ENCODE data around the gene CDKAL1.
"Not testable (repeated sequence)": the region's sequence is repeated elsewhere in the genome, so short reads cannot be mapped to it uniquely, and the experiment has no call there.

The CDKAL1 gene

DNA sequence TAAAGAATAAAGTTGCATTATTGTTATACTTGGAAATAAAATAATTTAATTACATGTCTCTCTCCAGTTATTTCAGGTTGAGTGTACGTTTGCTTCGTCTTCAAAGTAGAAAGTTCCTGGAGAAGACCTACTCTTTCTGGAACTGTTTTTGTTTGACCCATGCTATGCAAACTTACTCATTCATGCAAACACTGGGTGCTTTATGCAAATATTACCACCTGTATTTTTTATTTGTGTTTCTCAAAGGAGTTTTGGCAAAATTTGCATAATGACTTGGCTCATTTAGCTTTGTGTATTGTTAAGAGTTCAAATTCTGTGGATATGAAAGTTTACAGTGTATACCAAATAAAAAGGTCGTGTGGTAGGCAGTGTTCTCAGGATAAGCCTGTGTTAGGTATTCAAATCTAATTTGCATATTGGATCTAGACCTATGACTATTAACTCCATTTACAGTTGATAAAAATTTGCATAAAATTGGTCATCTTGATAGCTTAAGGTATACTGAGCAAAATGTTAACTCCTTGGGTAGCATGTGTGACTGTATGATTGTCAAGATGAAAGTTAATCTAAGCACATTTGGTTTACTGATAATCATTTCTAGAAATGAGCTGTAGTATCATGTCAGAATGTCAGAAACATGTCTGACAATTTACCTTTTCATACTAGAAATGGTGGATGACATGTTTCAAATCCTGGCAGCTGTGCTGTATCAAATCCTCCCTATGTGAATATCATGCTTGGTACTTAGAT, 65.2 kb downstream of the CDKAL1 start:
- DNase-seq: no peak

DNA sequence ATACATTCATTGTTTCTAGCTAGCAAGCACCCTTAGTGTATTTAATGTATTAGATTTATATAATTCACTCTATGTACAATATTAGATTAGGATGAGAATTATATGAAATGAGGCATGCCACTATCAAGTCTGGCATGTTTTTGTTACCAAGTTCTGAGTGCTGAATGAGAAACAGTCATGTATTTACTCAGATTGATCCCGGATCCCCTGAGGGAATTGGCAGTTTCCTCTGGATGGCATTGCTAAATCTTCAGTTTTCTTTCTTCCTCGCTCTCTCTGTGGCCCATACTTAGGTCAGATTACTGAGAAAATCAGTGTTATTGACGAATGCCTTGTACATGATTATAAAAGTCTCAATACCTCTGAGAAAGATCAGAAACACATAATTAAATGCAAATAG, 66.6 kb downstream of the CDKAL1 start:
- DNase-seq: no peak

DNA sequence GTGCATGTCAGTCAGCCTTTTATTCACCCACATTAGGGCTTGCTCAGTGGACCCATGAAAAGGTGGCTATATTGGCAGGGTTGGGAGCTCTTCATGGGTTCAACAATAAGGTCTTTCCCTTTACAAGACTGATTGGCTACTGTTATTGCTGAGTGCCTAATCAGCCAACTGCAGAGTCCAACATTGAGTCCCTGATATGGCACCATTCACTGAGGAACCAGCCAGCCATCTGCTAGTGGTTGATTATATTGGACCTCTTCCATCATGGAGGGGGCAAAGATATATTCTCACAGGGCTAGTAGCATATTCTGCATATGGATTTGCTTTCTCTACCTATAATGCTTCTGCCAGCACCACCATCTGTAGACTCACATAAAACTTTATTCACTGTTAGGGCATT, 69.9 kb downstream of the CDKAL1 start:
- no peak for DNase-seq

DNA sequence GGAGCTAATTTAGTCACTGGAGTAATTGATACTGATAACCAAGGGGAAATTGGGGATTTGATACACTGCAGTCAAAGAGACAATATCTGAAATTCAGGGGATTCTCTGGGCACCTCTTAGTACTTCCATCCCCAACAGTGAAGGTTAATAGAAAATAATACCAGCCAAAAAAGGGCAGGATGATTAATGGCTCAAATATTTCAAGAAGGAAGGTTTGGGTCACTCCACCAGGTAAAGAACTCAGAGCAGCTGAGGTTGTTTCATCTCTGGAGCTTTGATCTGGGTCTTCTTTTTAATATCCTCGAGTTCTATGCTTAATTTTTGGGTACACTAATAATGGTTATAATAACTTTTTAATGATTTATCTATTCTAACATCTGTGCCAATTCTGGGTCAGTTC, 70.8 kb downstream of the CDKAL1 start:
- no peak for DNase-seq

DNA sequence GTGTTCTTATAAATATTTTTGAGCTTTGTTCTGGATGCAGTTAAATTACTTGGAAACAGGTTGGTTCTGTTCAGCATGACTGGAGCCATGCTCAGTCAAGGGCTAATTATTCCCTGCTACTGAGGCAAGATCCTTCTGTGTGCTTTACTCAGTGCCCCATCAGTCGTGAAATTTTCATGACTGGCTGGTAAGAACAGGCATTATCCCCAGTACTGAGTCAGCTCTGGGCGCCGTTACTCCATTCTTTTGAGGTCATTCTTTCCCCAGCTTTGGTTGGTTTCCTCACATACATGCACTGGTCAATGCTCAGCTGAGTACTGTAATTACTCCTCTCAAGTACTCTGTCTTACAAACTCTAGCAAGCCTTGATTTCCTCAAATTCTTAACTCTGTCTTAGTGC, 71.3 kb downstream of the CDKAL1 start:
- DNase-seq: no peak

DNA sequence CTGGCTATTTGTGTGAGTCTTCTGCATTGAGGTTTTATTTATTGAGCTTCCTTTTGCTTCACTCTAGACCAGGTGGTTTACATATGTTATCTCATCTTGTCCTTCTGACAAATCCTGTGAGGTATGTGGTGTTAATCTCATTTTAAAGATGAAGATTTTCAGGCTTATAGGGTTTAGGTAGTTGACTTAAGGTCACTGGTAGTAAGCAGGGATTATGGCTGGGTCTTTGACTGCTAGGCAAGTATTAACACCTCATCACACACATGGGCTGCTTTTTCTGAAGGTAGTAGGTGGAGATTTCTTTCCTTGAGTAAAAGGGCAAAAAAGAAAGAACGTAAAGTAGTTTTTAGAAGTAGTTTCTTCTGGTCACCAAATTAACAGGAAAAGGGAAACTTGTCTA, 72.6 kb downstream of the CDKAL1 start:
- no peak for DNase-seq

DNA sequence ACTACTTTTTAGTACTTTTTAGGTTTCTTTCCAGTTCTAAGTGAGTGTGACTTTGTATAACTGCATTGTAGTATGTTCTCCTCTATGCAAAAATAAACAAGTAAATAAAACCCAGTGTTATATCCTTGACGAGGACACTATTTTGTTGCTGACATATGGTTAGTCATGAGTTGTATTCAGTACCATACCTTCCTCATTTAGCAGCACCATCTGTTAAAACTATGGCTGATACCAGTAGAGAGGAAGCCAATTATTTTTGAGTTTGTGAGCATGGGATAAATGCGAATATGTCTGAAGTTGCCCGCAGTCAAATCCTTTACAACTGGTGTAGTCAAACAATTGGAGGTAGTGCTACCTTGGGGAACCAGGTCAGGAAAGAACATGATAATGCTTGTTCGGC, 74.1 kb downstream of the CDKAL1 start:
- DNase-seq: no peak

DNA sequence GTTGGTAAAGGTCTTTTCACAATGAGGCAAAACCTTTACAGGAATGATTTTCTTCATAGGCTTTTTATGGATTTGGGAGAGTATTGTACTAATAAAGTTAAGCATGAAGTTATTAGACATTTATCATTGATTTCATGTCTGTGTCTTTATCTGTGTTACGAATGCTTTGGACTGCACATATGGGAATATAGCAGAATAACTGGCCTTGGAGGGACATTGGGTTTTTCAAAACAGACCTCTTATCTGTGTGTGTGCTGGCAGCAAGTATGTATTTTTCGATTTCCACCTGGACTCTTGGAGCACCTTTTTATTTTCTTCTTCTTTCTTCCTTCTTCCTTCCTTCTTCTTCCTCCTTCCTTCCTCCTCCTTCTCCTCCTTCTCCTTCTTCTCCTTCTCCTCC, 74.6 kb downstream of the CDKAL1 start:
- no peak for DNase-seq

DNA sequence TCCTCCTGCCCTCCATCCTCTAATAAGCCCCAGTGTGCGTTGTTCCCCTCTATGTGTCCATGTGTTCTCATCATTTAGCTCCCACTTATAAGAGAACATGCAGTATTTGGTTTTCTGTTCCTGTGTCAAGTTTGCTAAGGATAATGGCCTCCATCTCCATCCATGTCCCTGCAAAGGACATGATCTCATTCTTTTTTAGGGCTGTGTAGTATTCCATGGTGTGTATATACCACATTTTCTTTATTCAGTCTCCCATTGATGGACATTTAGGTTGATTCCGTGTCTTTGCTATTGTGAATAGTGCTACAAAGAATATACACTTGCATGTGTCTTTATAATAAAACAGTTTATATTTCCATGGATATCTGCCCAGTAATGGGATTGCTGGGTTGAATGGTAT, 75.7 kb downstream of the CDKAL1 start:
- DNase-seq: not testable (repeated sequence)

DNA sequence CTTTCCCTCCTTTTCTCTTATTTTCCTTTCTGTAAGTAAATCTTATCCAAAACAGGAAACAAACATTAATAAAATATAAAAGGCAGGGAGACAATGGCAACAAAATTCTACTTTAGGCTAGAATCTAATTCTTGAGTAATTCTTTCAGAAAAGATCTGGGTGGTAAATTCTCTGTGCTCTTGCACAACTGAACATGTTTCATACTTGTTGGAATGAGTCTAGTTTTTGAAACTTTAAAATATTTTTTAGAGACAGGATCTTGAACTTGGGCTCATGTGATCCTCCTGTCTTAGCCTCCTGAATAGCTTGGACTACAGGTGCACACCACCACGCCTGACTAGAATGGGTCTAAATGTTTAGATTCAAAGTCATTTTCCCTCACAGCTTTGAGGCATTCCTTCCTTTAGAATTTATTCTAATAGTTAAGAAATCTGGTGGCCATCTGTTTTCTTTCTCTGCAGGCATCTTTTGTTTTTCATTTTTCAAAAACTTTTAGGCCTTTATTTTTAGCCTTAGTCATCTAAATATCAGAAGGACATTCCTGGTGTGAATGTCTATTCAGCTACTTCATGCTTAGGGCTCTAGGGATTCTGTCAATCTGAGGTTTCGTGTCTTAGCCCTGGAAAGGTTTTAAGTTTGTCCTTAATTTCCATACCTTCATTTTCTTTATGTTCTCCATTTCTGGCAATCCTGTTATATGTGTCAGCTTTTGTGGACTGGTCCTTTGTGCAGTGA, 76.5 kb downstream of the CDKAL1 start:
- DNase-seq: no peak

DNA sequence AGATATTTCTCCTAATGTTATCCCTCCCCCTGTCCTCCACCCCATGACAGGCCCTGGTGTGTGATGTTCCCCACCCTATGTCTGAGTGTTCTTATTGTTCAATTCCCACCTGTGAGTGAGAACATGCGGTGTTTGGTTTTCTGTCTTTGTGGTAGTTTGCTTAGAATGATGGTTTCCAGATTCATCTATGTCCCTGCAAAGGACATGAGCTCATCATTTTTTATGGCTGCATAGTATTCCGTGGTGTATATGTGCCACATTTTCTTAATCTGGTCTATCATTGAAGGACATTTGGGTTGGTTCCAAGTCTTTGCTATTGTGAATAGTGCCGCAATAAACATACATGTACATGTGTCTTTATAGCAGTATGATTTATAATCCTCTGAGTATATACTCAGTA, 83.3 kb downstream of the CDKAL1 start:
- not testable (repeated sequence) for DNase-seq

DNA sequence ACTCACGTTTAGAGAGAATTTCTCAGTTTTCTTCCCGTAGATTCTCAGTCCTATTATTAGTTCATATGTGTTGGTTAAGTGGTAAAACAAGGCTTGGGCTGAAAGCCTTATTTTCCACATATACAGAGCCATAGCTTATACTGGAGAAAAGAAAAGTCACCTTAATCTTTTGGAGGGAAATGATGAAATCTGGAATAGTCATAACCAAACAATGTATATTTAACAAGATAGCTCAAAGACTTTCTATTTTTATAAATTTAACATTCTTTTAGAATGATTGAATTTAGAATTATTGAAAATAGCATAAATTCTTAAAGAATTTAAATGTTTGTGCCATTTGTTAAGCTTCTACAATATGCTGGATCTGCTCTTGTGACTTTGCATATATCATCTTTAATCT, 85.8 kb downstream of the CDKAL1 start:
- DNase-seq: no peak

DNA sequence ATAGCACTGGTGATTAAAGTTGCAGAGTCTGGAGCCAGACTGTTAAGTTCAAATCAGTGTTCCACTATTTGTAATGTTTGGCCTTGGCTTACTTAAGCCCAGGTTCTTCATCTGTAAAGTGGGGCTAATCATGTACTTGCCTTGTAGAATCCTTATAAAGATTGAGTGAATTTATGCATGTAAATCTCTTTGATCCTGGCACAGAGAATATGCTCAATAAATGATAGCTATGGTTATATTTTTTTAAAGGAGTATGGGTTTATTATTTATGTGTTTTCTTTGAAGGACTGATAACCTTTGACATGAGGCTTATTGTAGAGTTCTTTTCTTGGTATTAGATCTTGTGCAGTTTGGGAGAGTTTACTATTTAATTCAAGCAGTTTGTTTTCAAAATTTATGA, 89.5 kb downstream of the CDKAL1 start:
- no peak for DNase-seq

DNA sequence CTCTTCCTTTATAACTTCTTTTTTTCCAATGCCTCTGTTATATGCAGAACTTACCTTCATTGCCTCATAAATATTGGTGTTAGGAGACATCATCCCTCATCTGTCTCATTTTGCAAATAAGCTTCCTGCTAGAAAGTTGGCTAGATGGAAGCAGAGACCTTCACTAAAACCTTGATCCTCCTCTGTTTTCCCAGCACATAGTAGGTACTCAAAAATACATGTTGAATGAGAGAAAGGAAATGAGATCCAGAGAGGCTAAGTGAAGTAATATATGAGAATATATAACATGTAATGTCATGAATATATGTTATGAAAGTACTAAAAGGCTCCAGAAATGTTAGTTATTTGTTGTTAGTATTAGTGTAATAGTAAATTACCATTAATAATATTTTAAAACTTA, 91.9 kb downstream of the CDKAL1 start:
- DNase-seq: no peak

DNA sequence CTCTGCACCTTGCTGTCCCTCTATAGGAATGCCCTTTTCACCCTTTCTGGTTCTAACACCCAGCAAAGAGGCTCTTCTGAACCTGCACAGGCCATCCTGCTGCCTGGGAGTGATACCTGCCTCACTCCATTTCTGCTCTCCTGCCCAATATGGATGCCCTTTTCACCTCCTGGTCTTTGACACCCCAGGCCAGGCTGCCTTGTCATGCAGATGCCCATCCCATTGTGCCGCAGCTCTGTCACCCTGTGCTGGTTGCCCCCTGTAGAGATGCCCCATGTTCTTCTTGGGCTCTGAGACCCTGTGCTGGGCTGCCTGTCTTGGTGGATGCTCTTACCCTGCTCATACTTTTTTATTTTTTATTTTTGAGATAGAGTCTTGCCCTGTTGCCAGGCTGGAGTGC, 95.3 kb downstream of the CDKAL1 start:
- DNase-seq: no peak

DNA sequence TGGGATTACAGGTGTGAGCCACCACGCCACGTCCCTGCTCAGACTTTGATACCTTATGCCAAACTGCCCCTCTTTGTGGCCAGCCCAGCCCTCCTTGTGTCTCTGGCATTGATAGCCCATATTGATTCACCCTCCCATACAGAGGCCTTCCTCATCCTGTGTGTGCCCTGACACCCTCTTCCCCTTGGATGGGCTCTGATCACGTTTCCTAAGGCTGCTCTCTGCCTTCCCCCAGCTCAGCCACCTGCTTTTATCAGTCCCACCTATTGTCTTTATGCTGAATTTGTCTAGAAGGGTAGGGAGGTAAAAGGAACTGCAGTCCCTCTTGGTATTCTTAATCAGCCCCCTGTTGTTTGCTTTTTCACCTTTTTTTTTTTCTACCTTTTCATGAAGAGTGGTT, 95.9 kb downstream of the CDKAL1 start:
- DNase-seq: no peak

DNA sequence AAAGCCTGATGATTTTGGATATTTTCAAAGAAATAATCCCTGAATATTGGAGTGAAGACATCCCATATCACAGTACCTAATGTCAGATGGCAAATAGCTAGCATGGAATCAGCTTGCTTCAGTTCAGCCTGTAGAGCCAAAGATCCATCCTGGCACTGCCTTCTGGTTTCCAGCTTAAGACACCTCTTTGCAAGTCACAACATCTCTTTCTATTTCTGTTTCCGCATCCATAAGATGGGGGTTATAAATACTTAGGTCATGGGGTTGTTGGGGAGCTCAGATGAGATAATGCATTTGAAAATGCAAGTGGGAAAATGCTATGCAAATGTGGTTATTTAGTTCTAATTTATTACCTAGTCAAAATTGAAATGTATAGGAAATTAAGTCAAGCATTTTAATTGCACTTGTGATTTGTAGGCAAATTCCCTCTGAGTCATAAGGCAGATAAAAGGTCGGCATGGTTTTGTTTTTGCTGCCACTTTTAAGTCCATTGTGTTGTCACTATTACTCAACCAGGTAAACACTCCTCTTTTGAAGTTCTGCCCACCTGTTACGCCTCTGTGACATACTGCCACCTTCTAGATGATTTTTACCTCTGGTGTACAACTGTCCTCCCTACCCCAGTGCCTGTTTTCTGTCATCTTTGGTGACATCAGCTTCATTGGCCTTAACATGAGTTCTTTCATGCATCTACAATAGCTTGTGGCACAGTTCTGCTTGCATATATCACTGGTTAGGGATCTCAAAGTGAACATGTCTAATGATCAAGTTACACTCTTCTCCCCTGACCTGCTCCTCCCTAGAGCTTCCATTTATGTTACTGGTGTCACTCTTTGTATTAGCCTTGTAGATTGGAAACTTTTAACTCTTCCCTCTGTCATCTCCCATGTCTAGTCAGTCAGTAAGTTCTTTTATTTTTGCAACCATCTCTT, 96.6 kb downstream of the CDKAL1 start:
- DNase-seq: no peak

DNA sequence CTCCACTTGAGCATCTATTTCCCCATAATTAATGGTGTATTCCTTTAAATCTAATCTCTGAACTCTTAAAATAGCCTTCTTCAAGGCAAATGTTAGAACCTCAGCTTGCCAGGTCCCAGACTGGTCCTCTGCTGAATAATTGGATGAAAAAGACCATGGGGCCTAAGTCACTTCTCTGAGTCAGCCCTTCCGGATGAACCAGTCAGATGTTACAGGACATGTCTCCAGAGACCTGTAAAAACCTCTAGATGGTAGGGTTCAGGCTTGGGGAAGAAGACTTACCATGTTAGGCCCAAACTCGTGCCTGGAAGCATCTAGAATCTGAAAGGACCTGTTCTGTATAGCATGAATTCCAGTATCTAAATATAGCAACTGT, 97.3 kb downstream of the CDKAL1 start:
- no peak for DNase-seq

DNA sequence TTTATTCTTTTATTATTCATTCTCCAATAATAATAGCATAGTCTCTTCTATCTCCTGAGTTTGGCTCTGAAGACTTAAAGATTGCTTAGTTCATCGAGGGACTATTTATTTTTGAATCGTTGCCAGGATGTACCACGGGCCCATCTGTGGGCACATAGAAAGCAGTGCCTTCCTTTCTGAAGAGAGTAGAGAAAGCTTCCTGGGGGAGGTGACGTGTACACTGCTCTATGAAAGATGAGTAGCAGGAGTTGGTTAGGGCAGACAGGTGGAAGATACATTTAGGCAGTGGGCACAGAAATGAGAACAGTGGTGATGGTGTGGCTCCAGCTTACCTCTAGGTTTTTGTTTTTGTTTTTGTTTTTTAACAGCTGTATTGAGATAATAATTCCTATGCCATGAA, 98.4 kb downstream of the CDKAL1 start:
- no peak for DNase-seq

DNA sequence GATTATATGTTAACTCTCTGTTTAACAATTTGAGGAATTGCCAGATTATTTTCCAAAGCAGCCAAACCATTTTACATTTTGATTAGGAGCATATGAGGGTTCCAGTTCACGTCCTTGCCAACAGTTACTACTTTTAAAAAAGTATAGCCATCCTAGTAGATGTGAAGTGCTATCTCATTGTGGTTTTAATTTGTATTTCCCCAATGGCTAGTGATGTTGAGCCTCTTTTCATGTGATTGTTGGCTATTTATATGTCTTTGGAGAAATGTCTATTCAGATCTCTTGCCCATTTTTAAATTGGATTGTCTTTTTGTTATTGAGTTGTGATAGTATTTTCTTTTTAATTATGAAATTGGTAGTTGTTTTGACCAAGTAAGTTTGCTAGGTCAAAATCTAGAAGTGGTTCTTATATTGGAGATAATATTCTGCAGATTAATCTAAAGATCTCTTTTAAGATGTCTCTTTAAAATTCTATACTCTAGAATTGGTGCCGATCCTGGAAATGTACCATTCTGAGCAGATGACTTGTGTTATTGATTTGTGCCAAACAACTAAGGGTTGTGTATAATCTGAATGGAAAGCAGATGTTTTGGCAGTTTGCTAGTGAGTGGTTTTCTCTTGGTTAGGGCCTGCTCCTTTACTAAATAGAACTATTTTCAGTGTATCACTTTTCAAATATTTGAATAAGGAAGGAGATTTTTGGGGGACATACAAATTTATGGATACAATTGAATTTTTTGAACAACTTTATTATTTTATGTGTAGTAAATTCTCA, 99.5 kb downstream of the CDKAL1 start:
- no peak for DNase-seq

DNA sequence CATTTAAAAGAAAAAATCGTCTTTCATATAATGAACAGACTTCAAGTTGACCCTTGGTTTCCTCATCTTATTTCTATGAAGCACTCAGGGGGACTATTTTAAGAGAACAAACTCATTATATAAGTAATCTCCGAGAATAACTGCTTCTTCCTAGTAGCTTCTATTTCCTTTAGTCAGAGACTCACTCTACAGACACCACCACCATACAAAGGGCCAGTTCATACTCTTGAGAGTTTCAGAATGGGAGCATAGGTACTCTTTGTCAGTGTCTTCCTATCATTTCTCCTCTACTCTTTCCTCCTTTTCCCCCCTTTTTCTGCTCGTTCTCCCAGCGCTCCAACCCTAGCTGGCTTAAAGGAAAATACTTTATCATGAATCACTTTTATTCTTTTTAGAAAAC, 104.9 kb downstream of the CDKAL1 start:
- DNase-seq: no peak

DNA sequence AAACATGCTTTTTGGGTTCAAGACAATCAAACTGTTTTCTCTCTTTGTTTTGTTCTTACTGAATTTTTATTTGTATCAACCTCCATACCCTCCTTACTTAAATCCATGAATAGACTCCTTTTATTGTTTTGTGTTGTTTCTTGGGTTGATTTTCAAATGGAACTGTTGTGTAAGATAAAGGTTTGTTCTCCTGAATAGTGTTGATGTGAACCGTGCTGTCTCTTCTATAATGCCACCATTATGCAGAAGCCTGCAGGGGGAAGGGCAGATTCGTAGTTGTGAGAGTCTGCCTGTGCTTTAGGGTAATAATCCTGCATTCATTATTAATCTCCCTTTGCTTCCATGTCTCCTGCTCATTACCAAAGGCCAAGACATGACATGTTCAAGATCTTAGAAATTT, 105.9 kb downstream of the CDKAL1 start:
- peak; percentile 45 for DNase-seq

DNA sequence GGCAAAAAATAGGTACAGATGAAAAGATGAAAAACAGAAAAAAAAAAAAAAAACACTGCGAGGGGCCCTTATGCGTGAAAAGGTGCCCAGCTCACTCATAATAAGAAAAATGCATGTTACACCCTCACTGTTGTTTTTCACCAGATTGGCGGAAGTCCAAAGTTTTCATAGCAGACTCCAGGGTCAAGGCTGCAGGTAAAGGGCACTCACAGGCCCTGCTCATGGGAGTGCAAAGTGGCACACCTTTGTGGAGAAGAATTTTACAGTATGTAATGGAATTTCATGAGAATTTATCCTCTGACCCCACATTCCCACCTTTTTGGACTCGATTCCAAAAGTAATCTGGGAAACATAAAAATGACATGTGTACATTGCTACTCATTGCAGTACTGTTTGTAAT, 108.2 kb downstream of the CDKAL1 start:
- DNase-seq: no peak
